ENCODE measurements around the gene CDS1. TPM values are rescaled to one million over a fixed set of nuclear protein-coding genes. Genes with fewer than 3 reads are reported as not detected.

Gene CDS1
- total and polyA plus RNA-seq, 2 of the 8 experiments (the other 6 are each of a cell fraction or from before 2014, with no cell fraction given), result 8.7 to 13.9 TPM

GRCh38 chr4:84639145-84639544 is 56.2 kb downstream of the CDS1 start:
- H3K4ac ChIP-seq (replicated peaks; ENCODE audit: insufficient read length, low read depth, low read length), result no peak overlapping the region

More at GRCh38 chr4:84639145-84639544, 56.2 kb downstream of the CDS1 start:
- H3K4me1 ChIP-seq (replicated peaks in 1 of 4; ENCODE audit: control insufficient read depth in 3 of 4, insufficient read depth in 4 of 4, low read length in 3 of 4), result peaks cover 0 to 3% (median 0%) of the 10 kb centered on the region in 4 experiments; a peak in 1 of 7 replicates
- POLR2A ChIA-PET (ENCODE audit: partially characterized antibody), result interaction anchor here (0.7 to 1.1 kb wide), 5 partner anchors 8 to 105 kb away, joined by 3 read pairs; no protein-coding TSS in a partner anchor
- no peaks in the 10 kb centered on the region for H3K9me3 ChIP-seq (ENCODE audit: insufficient read depth in 2 of 2, low read depth in 1 of 2, low read length in 1 of 2)
- H4K20me1 ChIP-seq (replicated peaks in 1 of 2; ENCODE audit: control insufficient read depth in 1 of 2, insufficient read depth in 2 of 2, low read length in 2 of 2), result no peaks in the 10 kb centered on the region
- H2BK5ac ChIP-seq (ENCODE audit: low read depth, low read length), result no peak overlapping the region; the same call in 1 of the 2 replicates
- FAIRE-seq (no peak), DNase-seq (ENCODE audit: low read depth in 1 of 2, low spot score in 2 of 2) (no peak)
- TF ChIP-seq HDAC2 (IDR thresholded peaks at IDR 0.05; ENCODE audit: borderline replicate concordance in 1 of 2, low read depth in 2 of 2, low read length in 2 of 2) (no peak), CHD1 (IDR thresholded peaks at IDR 0.05; ENCODE audit: low read depth, low read length) (no peak), ATF3 (IDR thresholded peaks at IDR 0.05; ENCODE audit: insufficient read depth, low read depth, low read length) (no peak), SUZ12 (IDR thresholded peaks at IDR 0.05; ENCODE audit: low read length) (no peak), EP300 (IDR thresholded peaks at IDR 0.05; ENCODE audit: borderline replicate concordance in 1 of 2, low read depth in 2 of 2, low read length in 2 of 2) (no peak), USF2 (IDR thresholded peaks at IDR 0.05; ENCODE audit: low read length) (no peak)
- H3K18ac ChIP-seq (ENCODE audit: extremely low read depth, low read length), result no peak overlapping the region
- no peak overlapping the region for H4K8ac ChIP-seq (ENCODE audit: extremely low read depth, insufficient read depth, low read length)
- no peak overlapping the region for H2BK20ac ChIP-seq (ENCODE audit: low read length)
- H2BK15ac ChIP-seq (ENCODE audit: low read length), result no peak overlapping the region
- H3K14ac ChIP-seq (ENCODE audit: insufficient read length), result no peak overlapping the region
- H3K79me1 ChIP-seq (ENCODE audit: low read depth, low read length), result no peaks in the 10 kb centered on the region; the same call in 1 of the 2 replicates
- WGBS, 2 experiments (ENCODE audit: extremely low coverage in 1 of 2, insufficient coverage in 1 of 2, insufficient read length in 1 of 2, insufficient replicate concordance in 2 of 2, low coverage in 1 of 2, low lambda C conversion rate in 2 of 2, missing lambda C conversion rate in 1 of 2), result 69% methylated on average over 1 of the region's 1 CpG; no CpG with 5 or more reads in 1 of the 2 experiments
- H3K23ac ChIP-seq (ENCODE audit: insufficient read length), result no peak overlapping the region
- no peak overlapping the region for H3K4me2 ChIP-seq (ENCODE audit: insufficient read depth in 1 of 2, low read depth in 2 of 2, low read length in 2 of 2)
- no peaks in the 10 kb centered on the region for H3K27me3 ChIP-seq (replicated peaks in 1 of 4; ENCODE audit: control insufficient read depth in 3 of 4, extremely low read depth in 1 of 4, insufficient read depth in 3 of 4, low read length in 3 of 4)
- H2BK12ac ChIP-seq (ENCODE audit: low read depth, low read length), result no peak overlapping the region
- CTCF ChIA-PET (ENCODE audit: partially characterized antibody), result interaction anchor here (0.9 to 1.1 kb wide), 3 partner anchors 60 to 396 kb away, joined by 3 read pairs; no protein-coding TSS in a partner anchor
- H4K91ac ChIP-seq (replicated peaks; ENCODE audit: insufficient read length, low read length), result no peak overlapping the region
- no peak overlapping the region for H3K56ac ChIP-seq (replicated peaks; ENCODE audit: insufficient read length, low read depth, low read length)
- peaks cover 0 to 17% (median 7%) of the 10 kb centered on the region in 4 experiments; a peak in 3 of 8 replicates for H3K36me3 ChIP-seq (ENCODE audit: control insufficient read depth in 2 of 4, insufficient read depth in 4 of 4, low read length in 3 of 4)
- H3K9ac ChIP-seq (replicated peaks in 1 of 4; ENCODE audit: extremely low read depth in 1 of 4, low read depth in 3 of 4, low read length in 3 of 4), result no peak overlapping the region
- H2AFZ ChIP-seq (ENCODE audit: low read length), result no peak overlapping the region
- H3K4me3 ChIP-seq (ENCODE audit: extremely low read depth in 1 of 4, insufficient read depth in 2 of 4, low read depth in 3 of 4, low read length in 4 of 4), result no peak overlapping the region
- H2BK120ac ChIP-seq (replicated peaks; ENCODE audit: low read depth, low read length), result no peak overlapping the region
- H2AK5ac ChIP-seq (ENCODE audit: low read depth, low read length), result no peak overlapping the region
- H3K23me2 ChIP-seq (ENCODE audit: low read depth, low read length), result no peaks in the 10 kb centered on the region
- no peak overlapping the region for H3K27ac ChIP-seq (ENCODE audit: low read depth, low read length)
- no peak overlapping the region for H4K5ac ChIP-seq (ENCODE audit: insufficient read length, low read depth, low read length)
- no peaks in the 10 kb centered on the region for H3K79me2 ChIP-seq (ENCODE audit: control insufficient read depth in 1 of 2, insufficient read depth in 2 of 2, low read length in 2 of 2)

All from H1 (cell line).